Measurements from ENCODE around the gene PDE1A.

PDE1A gene

GRCh38 chr2:182187130-182187529 lies 239.7 kb downstream of the PDE1A start:
- DNase-seq (ENCODE audit: low read depth), result no peak
- no peak for TF ChIP-seq CTCF (IDR thresholded peaks at IDR 0.05; ENCODE audit: low read depth, low read length, missing control alignments)
- no peak overlapping the region for H3K4me3 ChIP-seq (ENCODE audit: low read depth, low read length)
- in situ Hi-C loops (cut with HindIII; ENCODE audit: low sequenced_read_pairs), result loop anchor here (25.0 kb wide), 1 partner anchor 475 kb away; no protein-coding TSS in a partner anchor

GRCh38 chr2:182186132-182186735 lies 240.6 kb downstream of the PDE1A start:
- TF ChIP-seq CTCF (IDR thresholded peaks at IDR 0.05; ENCODE audit: low read depth, low read length, missing control alignments), result peak; percentile 37
- H3K4me3 ChIP-seq (ENCODE audit: low read depth, low read length), result no peak overlapping the region
- DNase-seq (ENCODE audit: low read depth), result peak; percentile 36
- in situ Hi-C loops (cut with HindIII; ENCODE audit: low sequenced_read_pairs), result loop anchor here (25.0 kb wide), 1 partner anchor 476 kb away; no protein-coding TSS in a partner anchor

- peak; percentile 84 for DNase-seq (ENCODE audit: low read depth)
- no peak for TF ChIP-seq CTCF (IDR thresholded peaks at IDR 0.05; ENCODE audit: low read depth, low read length, missing control alignments)
- no peak overlapping the region for H3K4me3 ChIP-seq (ENCODE audit: low read depth, low read length)
- in situ Hi-C loops (cut with HindIII; ENCODE audit: low sequenced_read_pairs), result loop anchor here (25.0 kb wide), 1 partner anchor 480 kb away; no protein-coding TSS in a partner anchor
These were observed 244.4 kb downstream of the PDE1A start for GRCh38 chr2:182182436-182182835.

GRCh38 chr2:182181381-182181780 lies 245.5 kb downstream of the PDE1A start:
- in situ Hi-C loops (cut with HindIII; ENCODE audit: low sequenced_read_pairs), result loop anchor here (25.0 kb wide), 1 partner anchor 481 kb away; no protein-coding TSS in a partner anchor
- H3K4me3 ChIP-seq (ENCODE audit: low read depth, low read length), result no peak overlapping the region
- TF ChIP-seq CTCF (IDR thresholded peaks at IDR 0.05; ENCODE audit: low read depth, low read length, missing control alignments), result no peak
- no peak for DNase-seq (ENCODE audit: low read depth)

- no peak for TF ChIP-seq CTCF (IDR thresholded peaks at IDR 0.05; ENCODE audit: low read depth, low read length, missing control alignments)
- no peak for DNase-seq (ENCODE audit: low read depth)
- in situ Hi-C loops (cut with HindIII; ENCODE audit: low sequenced_read_pairs), result loop anchor here (25.0 kb wide), 1 partner anchor 483 kb away; no protein-coding TSS in a partner anchor
- H3K4me3 ChIP-seq (ENCODE audit: low read depth, low read length), result no peak overlapping the region
These were observed 247.7 kb downstream of the PDE1A start for GRCh38 chr2:182179176-182179575.

GRCh38 chr2:182173944-182174622 lies 252.8 kb downstream of the PDE1A start:
- in situ Hi-C loops (cut with HindIII; ENCODE audit: low sequenced_read_pairs), result no loop called here
- no peak for TF ChIP-seq CTCF (IDR thresholded peaks at IDR 0.05; ENCODE audit: low read depth, low read length, missing control alignments)
- H3K4me3 ChIP-seq (ENCODE audit: low read depth, low read length), result no peak overlapping the region
- no peak for DNase-seq (ENCODE audit: low read depth)
